ENCODE measurements around the gene SULF2. TPM values are rescaled to one million over a fixed set of nuclear protein-coding genes. Genes with fewer than 3 reads are reported as not detected.
A peak's percentile ranks its signal among the peaks of the same experiment; 100 is the strongest.

Gene SULF2
- total RNA-seq, 1 experiment from 2014 or later, result 13.0 TPM

- no peaks in the 10 kb centered on the region for H3K36me3 ChIP-seq (ENCODE audit: control insufficient read depth in 1 of 2, insufficient read depth in 2 of 2, low read length in 2 of 2)
- intact Hi-C loops (cut with micrococcal nuclease), result no loop called here
- ChIA-PET POLR2A (interaction anchor here (0.7 to 1.2 kb wide), 2 partner anchors 9 to 536 kb away, joined by 3 to 4 read pairs; no protein-coding TSS in a partner anchor), CTCF (interaction anchor here (0.9 to 1.3 kb wide), 3 partner anchors 486 to 811 kb away, joined by 3 to 5 read pairs (median 3); no protein-coding TSS in a partner anchor), RAD21 (ENCODE audit: low non-redundant PET in 1 of 2, low total read pairs in 2 of 2, uncharacterized antibody in 2 of 2, unreplicated experiment in 2 of 2) (no interaction called here)
- no peaks in the 10 kb centered on the region for H3K9me3 ChIP-seq (ENCODE audit: control insufficient read depth in 1 of 2, insufficient read depth in 1 of 2, low read depth in 1 of 2, low read length in 2 of 2)
- no peak overlapping the region for H2AFZ ChIP-seq (ENCODE audit: low read depth, low read length, poor library complexity, severe bottlenecking)
- no peaks in the 10 kb centered on the region for H4K20me1 ChIP-seq (ENCODE audit: insufficient read depth)
- BruUV-seq (replicated peaks), result no TSS peak
- no peaks in the 10 kb centered on the region for H3K79me2 ChIP-seq (ENCODE audit: insufficient read depth, low read length)
- no peaks in the 10 kb centered on the region for H3K9me2 ChIP-seq (ENCODE audit: insufficient read depth)
- peaks cover 32% of the 10 kb centered on the region for H3K27me3 ChIP-seq (ENCODE audit: insufficient read depth, low read length)
- no peak overlapping the region for H3K27ac ChIP-seq (ENCODE audit: low read depth, low read length)
- peak; percentile 42; the same call in 1 of the 2 replicates for TF ChIP-seq SP1 (IDR thresholded peaks at IDR 0.05; ENCODE audit: low read depth)
- no peak for TF ChIP-seq CBX3 (IDR thresholded peaks at IDR 0.05; ENCODE audit: low read depth)
- no peak for TF ChIP-seq ATF3 (IDR thresholded peaks at IDR 0.05)
- TF ChIP-seq JUND (IDR thresholded peaks at IDR 0.05), result no peak
- peak overlapping the region; percentile 33 for H3K4me2 ChIP-seq (ENCODE audit: low read length)
- H3K9ac ChIP-seq (ENCODE audit: low read length), result no peak overlapping the region
- ATAC-seq, result peak; percentile 83
- DNase-seq (ENCODE audit: low read depth, low spot score), result no peak
- H3K4me3 ChIP-seq (replicated peaks in 1 of 2; ENCODE audit: low read depth in 1 of 2, low read length in 2 of 2), result no peak overlapping the region
- peaks cover 8 to 14% of the 10 kb centered on the region in 2 experiments; a peak in 3 of 4 replicates for H3K4me1 ChIP-seq (ENCODE audit: control insufficient read depth in 1 of 2, insufficient read depth in 2 of 2, low read length in 2 of 2)
Observed at GRCh38 chr20:47809161-47809960, 24.1 kb upstream of the SULF2 start.

- Histone ChIP-seq H3K9me3 (ENCODE audit: control insufficient read depth in 1 of 2, insufficient read depth in 1 of 2, low read depth in 1 of 2, low read length in 2 of 2) (no peaks in the 10 kb centered on the region), H3K79me2 (ENCODE audit: insufficient read depth, low read length) (no peaks in the 10 kb centered on the region), H4K20me1 (ENCODE audit: insufficient read depth) (no peaks in the 10 kb centered on the region), H3K36me3 (ENCODE audit: control insufficient read depth in 1 of 2, insufficient read depth in 2 of 2, low read length in 2 of 2) (no peaks in the 10 kb centered on the region), H3K9me2 (ENCODE audit: insufficient read depth) (no peaks in the 10 kb centered on the region), H3K27me3 (ENCODE audit: insufficient read depth, low read length) (peaks cover 9% of the 10 kb centered on the region; the same call in 1 of the 2 replicates), H3K9ac (ENCODE audit: low read length) (no peak overlapping the region), H3K4me3 (replicated peaks in 1 of 2; ENCODE audit: low read depth in 1 of 2, low read length in 2 of 2) (no peak overlapping the region), H3K27ac (ENCODE audit: low read depth, low read length) (no peak overlapping the region), H2AFZ (ENCODE audit: low read depth, low read length, poor library complexity, severe bottlenecking) (no peak overlapping the region), H3K4me1 (ENCODE audit: control insufficient read depth in 1 of 2, insufficient read depth in 2 of 2, low read length in 2 of 2) (peaks cover 8 to 14% of the 10 kb centered on the region in 2 experiments; a peak in 3 of 4 replicates), H3K4me2 (ENCODE audit: low read length) (no peak overlapping the region)
- BruUV-seq (replicated peaks), result no TSS peak
- intact Hi-C loops (cut with micrococcal nuclease), result no loop called here
- ChIA-PET CTCF (no interaction called here), POLR2A (no interaction called here), RAD21 (ENCODE audit: low non-redundant PET in 1 of 2, low total read pairs in 2 of 2, uncharacterized antibody in 2 of 2, unreplicated experiment in 2 of 2) (no interaction called here)
- ATAC-seq (no peak), DNase-seq (ENCODE audit: low read depth, low spot score) (no peak)
- TF ChIP-seq CBX3 (IDR thresholded peaks at IDR 0.05; ENCODE audit: low read depth) (no peak), MAX (IDR thresholded peaks at IDR 0.05) (no peak), YY1 (IDR thresholded peaks at IDR 0.05; ENCODE audit: extremely low read depth, insufficient replicate concordance, low read depth, low read length) (no peak), POLR2A (IDR thresholded peaks at IDR 0.05; ENCODE audit: borderline replicate concordance, extremely low read depth, insufficient read depth, insufficient read length) (no peak), POLR2AphosphoS5 (IDR thresholded peaks at IDR 0.05; ENCODE audit: low read depth, low read length) (no peak), CEBPB (IDR thresholded peaks at IDR 0.05; ENCODE audit: low read depth) (no peak), TCF7L2 (IDR thresholded peaks at IDR 0.05; ENCODE audit: borderline replicate concordance, extremely low read depth, insufficient read depth, insufficient read length) (no peak), ZBTB33 (IDR thresholded peaks at IDR 0.05; ENCODE audit: extremely low read depth, insufficient replicate concordance, low read length) (no peak), EZH2phosphoT487 (IDR thresholded peaks at IDR 0.05; ENCODE audit: borderline replicate concordance) (no peak)
Observed at GRCh38 chr20:47805951-47806350, 20.7 kb upstream of the SULF2 start.
